Panc1 (cell line): Measurements from ENCODE around the gene BCO2. TPM values are rescaled to one million over a fixed set of nuclear protein-coding genes. Genes with fewer than 3 reads are reported as not detected.

Source experiments
- ATAC-seq: fragments of 200-7000 bp; cut with Tn5 transposase; 2 replicates; pipeline ENCODE4 v1.9.1; 2020; ENCODE audit warnings: mild to moderate bottlenecking, moderate library complexity
- BruUV-seq: library from RNA; stranded (reverse); fragments of 400-500 nt; replicated peaks from 2 replicates; lab custom pipeline; 2021; lab: Mats Ljungman, UMichigan
- CTCF ChIA-PET: fragments of 300-600 bp; sonication (Branson Sonifier 250); formaldehyde crosslinking; loops from one replicate; lab custom pipeline; 2022; ENCODE audit warnings: antibody characterized with exemption; lab: Charles Lee
- POLR2A ChIA-PET: fragments of 300-600 bp; sonication (Branson Sonifier 250); formaldehyde crosslinking; loops from one replicate; lab custom pipeline; 2022; ENCODE audit warnings: antibody characterized with exemption; lab: Charles Lee
- DNase-seq: peaks from one replicate; pipeline ENCODE4 v3.0.0-alpha.2; 2010; ENCODE audit warnings: low read depth, low spot score
- H3K27ac ChIP-seq: 2 replicates; pipeline ENCODE4 v1.5.1; 2011; ENCODE audit warnings: mild to moderate bottlenecking, low read length, inconsistent platforms
- H3K27me3 ChIP-seq: fragments of 200-500 bp; sonication (Bioruptor generic); 2 replicates; pipeline ENCODE4 v1.6.0; 2014; ENCODE audit warnings: low read length, inconsistent platforms; ENCODE audit not compliant: control insufficient read depth, insufficient read depth
- H3K36me3 ChIP-seq: fragments of 200-500 bp; sonication (Bioruptor generic); 2 replicates; pipeline ENCODE4 v1.5.1; 2014; ENCODE audit warnings: inconsistent platforms, mild to moderate bottlenecking, low read length, moderate library complexity; ENCODE audit not compliant: control insufficient read depth, insufficient read depth
- H3K4me1 ChIP-seq: 2 replicates; pipeline ENCODE4 v1.5.1; 2011; ENCODE audit warnings: inconsistent platforms, mild to moderate bottlenecking, low read length, moderate library complexity; ENCODE audit not compliant: control insufficient read depth, insufficient read depth
- H3K4me3 ChIP-seq, 2 experiments: 2 replicates each; pipeline ENCODE4 v1.5.1; 2011 to 2012; ENCODE audit warnings: low read depth in 2 of 2, low read length in 2 of 2, mild to moderate bottlenecking in 2 of 2, inconsistent platforms in 1 of 2, moderate library complexity in 1 of 2
- H3K9me3 ChIP-seq: fragments of 200-500 bp; sonication (Bioruptor generic); 2 replicates; pipeline ENCODE4 v1.5.1; 2014; ENCODE audit warnings: low read depth, mild to moderate bottlenecking, inconsistent platforms, low read length, moderate library complexity; ENCODE audit not compliant: control insufficient read depth, insufficient read depth
- POLR2AphosphoS5 ChIP-seq: IDR thresholded peaks from 2 replicates; pipeline ENCODE4 v1.6.1; 2012; ENCODE audit warnings: mild to moderate bottlenecking, low read depth, low read length, moderate library complexity
- SIN3A ChIP-seq: IDR thresholded peaks from 2 replicates; pipeline ENCODE4 v1.6.1; 2012; ENCODE audit warnings: low read depth, mild to moderate bottlenecking, low read length, moderate library complexity, borderline replicate concordance; ENCODE audit not compliant: insufficient read depth
- TCF7L2 ChIP-seq: IDR thresholded peaks from 2 replicates; pipeline ENCODE4 v1.6.1; 2011; ENCODE audit warnings: mild to moderate bottlenecking, low read depth, low read length, inconsistent platforms
- in situ Hi-C: cut with HindIII; loops from 2 replicates; pipeline ENCODE4 v1.10.0; 2016; ENCODE audit warnings: low sequenced_read_pairs, low pct_unique_long_range_greater_than_20kb
- intact Hi-C: fragments of 100-400 bp; cut with micrococcal nuclease; formaldehyde crosslinking; loops from one replicate; pipeline ENCODE4 v1.10.0; 2022; ENCODE audit not compliant: unreplicated experiment
- total RNA-seq: library from RNA; stranded (reverse); gene quantifications from one replicate; pipeline ENCODE4 v1.2.1, GENCODE V29; 2021; ENCODE audit not compliant: unreplicated experiment
- TF ChIP-seq, protein P1 (sequence below), 2 experiments: IDR thresholded peaks; 2 replicates each; pipeline ENCODE4 v1.6.1; 2011 to 2012; ENCODE audit warnings: low read depth in 2 of 2, control low read depth in 1 of 2, low read length in 1 of 2, mild to moderate bottlenecking in 1 of 2, moderate library complexity in 1 of 2; ENCODE audit not compliant: insufficient read depth in 1 of 2
- TF ChIP-seq, protein P2 (sequence below): fragments of 450-650 bp; IDR thresholded peaks from 2 replicates; pipeline ENCODE4 v1.5.1; 2017; ENCODE audit warnings: mild to moderate bottlenecking

The BCO2 gene
- total RNA-seq, 1 experiment from 2014 or later: 2.5 TPM

DNA sequence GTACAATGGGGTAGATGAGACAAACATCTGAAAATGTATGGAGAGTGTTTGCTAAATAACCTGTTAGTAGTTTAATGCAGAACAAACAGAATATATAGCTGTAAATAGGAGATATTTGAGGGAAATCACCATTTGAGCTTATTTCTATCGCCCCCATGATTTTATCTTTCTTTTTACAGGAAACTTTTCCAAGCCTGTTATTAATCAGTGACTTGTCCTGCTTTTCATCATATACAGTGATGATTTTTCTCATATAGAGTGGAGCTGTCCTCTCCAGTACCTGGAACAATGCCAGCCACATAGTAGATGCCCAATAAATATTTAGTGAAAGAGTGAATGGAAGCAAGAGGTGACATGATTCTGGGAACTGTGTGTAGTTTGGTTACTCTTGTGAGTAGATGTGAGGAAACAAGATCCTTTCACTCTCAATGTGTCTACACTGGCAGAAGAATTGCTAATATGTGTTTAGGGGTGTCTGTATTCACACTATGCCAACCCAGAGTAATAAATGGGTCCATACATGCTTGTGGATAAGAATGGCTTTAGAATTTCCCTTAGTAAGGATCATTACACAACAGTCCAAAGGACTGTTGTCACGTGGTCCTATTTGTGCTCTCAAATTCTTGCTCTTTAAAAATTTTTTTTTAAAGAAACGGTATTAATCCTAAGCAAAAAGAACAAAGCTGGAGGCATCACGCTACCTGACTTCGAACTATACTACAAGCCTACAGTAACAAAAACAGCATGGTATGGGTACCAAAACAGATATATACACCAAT lies 48.6 kb downstream of the BCO2 start:
- no peak for ATAC-seq
- intact Hi-C loops: loop anchor here (10.0 kb wide), 1 partner anchor 1061 kb away; no protein-coding TSS in a partner anchor

DNA sequence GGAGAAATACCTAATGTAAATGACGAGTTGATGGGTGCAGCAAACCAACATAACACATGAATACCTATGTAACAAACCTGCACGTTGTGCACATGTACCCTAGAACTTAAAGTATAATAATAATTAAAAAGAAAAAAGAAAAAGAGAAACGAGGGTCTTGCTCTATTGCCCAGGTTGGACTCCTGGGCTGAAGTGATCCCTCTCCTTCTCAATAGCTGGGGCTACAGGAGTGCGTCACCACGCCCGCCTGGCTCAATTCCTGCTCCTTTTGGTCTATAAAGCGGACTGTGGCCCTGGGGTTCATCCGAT lies 50.4 kb downstream of the BCO2 start:
- CTCF ChIA-PET: interaction anchor here (0.6 kb wide), 1 partner anchor 54 kb away, joined by 4 read pairs; no protein-coding TSS in a partner anchor
- peak overlapping the region; percentile 97 for H3K27ac ChIP-seq
- ATAC-seq: no peak

More for the DNA sequence above, 48.6 kb downstream of the BCO2 start:
- Histone ChIP-seq H3K4me3 (no peak overlapping the region), H3K9me3 (no peaks in the 10 kb centered on the region), H3K36me3 (peaks cover 2% of the 10 kb centered on the region; the same call in 1 of the 2 replicates), H3K27ac (no peak overlapping the region), H3K27me3 (no peaks in the 10 kb centered on the region), H3K4me1 (peaks cover 11% of the 10 kb centered on the region)
- BruUV-seq: no TSS peak
- TF ChIP-seq TCF7L2 (no peak), POLR2AphosphoS5 (no peak), SIN3A (no peak)
- TF ChIP-seq, protein P1, sequence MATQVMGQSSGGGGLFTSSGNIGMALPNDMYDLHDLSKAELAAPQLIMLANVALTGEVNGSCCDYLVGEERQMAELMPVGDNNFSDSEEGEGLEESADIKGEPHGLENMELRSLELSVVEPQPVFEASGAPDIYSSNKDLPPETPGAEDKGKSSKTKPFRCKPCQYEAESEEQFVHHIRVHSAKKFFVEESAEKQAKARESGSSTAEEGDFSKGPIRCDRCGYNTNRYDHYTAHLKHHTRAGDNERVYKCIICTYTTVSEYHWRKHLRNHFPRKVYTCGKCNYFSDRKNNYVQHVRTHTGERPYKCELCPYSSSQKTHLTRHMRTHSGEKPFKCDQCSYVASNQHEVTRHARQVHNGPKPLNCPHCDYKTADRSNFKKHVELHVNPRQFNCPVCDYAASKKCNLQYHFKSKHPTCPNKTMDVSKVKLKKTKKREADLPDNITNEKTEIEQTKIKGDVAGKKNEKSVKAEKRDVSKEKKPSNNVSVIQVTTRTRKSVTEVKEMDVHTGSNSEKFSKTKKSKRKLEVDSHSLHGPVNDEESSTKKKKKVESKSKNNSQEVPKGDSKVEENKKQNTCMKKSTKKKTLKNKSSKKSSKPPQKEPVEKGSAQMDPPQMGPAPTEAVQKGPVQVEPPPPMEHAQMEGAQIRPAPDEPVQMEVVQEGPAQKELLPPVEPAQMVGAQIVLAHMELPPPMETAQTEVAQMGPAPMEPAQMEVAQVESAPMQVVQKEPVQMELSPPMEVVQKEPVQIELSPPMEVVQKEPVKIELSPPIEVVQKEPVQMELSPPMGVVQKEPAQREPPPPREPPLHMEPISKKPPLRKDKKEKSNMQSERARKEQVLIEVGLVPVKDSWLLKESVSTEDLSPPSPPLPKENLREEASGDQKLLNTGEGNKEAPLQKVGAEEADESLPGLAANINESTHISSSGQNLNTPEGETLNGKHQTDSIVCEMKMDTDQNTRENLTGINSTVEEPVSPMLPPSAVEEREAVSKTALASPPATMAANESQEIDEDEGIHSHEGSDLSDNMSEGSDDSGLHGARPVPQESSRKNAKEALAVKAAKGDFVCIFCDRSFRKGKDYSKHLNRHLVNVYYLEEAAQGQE (IDR thresholded peaks at IDR 0.05; ENCODE audit: insufficient read depth in 1 of 2, low read depth in 2 of 2, low read length in 1 of 2): no peak
- TF ChIP-seq, protein P2, sequence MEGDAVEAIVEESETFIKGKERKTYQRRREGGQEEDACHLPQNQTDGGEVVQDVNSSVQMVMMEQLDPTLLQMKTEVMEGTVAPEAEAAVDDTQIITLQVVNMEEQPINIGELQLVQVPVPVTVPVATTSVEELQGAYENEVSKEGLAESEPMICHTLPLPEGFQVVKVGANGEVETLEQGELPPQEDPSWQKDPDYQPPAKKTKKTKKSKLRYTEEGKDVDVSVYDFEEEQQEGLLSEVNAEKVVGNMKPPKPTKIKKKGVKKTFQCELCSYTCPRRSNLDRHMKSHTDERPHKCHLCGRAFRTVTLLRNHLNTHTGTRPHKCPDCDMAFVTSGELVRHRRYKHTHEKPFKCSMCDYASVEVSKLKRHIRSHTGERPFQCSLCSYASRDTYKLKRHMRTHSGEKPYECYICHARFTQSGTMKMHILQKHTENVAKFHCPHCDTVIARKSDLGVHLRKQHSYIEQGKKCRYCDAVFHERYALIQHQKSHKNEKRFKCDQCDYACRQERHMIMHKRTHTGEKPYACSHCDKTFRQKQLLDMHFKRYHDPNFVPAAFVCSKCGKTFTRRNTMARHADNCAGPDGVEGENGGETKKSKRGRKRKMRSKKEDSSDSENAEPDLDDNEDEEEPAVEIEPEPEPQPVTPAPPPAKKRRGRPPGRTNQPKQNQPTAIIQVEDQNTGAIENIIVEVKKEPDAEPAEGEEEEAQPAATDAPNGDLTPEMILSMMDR: no peak
- no peak for DNase-seq
- ChIA-PET CTCF (interaction anchor here (1.7 kb wide), 1 partner anchor 56 kb away, joined by 5 read pairs; no protein-coding TSS in a partner anchor), POLR2A (no interaction called here)
- in situ Hi-C loops: no loop called here

More for the DNA sequence above, 50.4 kb downstream of the BCO2 start:
- TSS peak; percentile 98 for BruUV-seq
- peaks cover 2% of the 10 kb centered on the region; the same call in 1 of the 2 replicates for H3K36me3 ChIP-seq
- TF ChIP-seq, protein P1 (IDR thresholded peaks at IDR 0.05; ENCODE audit: insufficient read depth in 1 of 2, low read depth in 2 of 2, low read length in 1 of 2): no peak
- TF ChIP-seq, protein P2: no peak
- TF ChIP-seq POLR2AphosphoS5 (no peak), SIN3A (no peak), TCF7L2 (no peak)
- peak overlapping the region; percentile 73 to 96 for H3K4me3 ChIP-seq
- no peaks in the 10 kb centered on the region for H3K27me3 ChIP-seq
- H3K4me1 ChIP-seq: peaks cover 11% of the 10 kb centered on the region
- no peaks in the 10 kb centered on the region for H3K9me3 ChIP-seq
- DNase-seq: no peak
- intact Hi-C loops (loop anchor here (10.0 kb wide), 1 partner anchor 1059 kb away; no protein-coding TSS in a partner anchor), in situ Hi-C loops (no loop called here)
- POLR2A ChIA-PET: interaction anchor here (1.0 kb wide), 1 partner anchor 53 kb away, joined by 5 read pairs; no protein-coding TSS in a partner anchor
